GM18517 (cell line): ENCODE data around the gene CTSD.

Experiments used
- ATAC-seq: cut with Tn5 transposase; IDR thresholded peaks from one replicate; pipeline ENCODE4 v1.9.1; 2021; ENCODE audit warnings: mild to moderate bottlenecking, moderate library complexity; ENCODE audit not compliant: unreplicated experiment

The CTSD gene

GRCh38 chr11:1756791-1757771, 6.6 kb downstream of the CTSD start:
- ATAC-seq = no peak

- no peak for ATAC-seq
Measured at GRCh38 chr11:1755692-1756561, 7.8 kb downstream of the CTSD start.

GRCh38 chr11:1755344-1755691, 8.4 kb downstream of the CTSD start:
- ATAC-seq = no peak

- ATAC-seq = no peak
Measured at GRCh38 chr11:1754376-1755150, 9.2 kb downstream of the CTSD start.

GRCh38 chr11:1753929-1754305, 9.8 kb downstream of the CTSD start:
- ATAC-seq = no peak

GRCh38 chr11:1753229-1753928, 10.3 kb downstream of the CTSD start:
- ATAC-seq = no peak

GRCh38 chr11:1752907-1753228, 10.9 kb downstream of the CTSD start:
- ATAC-seq = no peak

GRCh38 chr11:1751999-1752906, 11.5 kb downstream of the CTSD start:
- no peak for ATAC-seq

GRCh38 chr11:1751531-1751921, 12.2 kb downstream of the CTSD start:
- no peak for ATAC-seq

GRCh38 chr11:1750840-1751530, 12.7 kb downstream of the CTSD start:
- ATAC-seq = no peak

GRCh38 chr11:1750481-1750839, 13.3 kb downstream of the CTSD start, which contains the start of gene IFITM10:
Gene IFITM10 (minus strand): TSS chr11:1750595. CDS start chr11:1750442, 153 bp downstream.
- ATAC-seq = no peak

- ATAC-seq = no peak
Measured at GRCh38 chr11:1749395-1750351, 14.1 kb downstream of the CTSD start.

GRCh38 chr11:1748636-1749394, 14.9 kb downstream of the CTSD start:
- no peak for ATAC-seq

- ATAC-seq = no peak
Measured at GRCh38 chr11:1747753-1748635, 15.7 kb downstream of the CTSD start.

- ATAC-seq = no peak
Measured at GRCh38 chr11:1746956-1747752, 16.6 kb downstream of the CTSD start.
